Left forelimb (tissue), 1 donor: Measurements from ENCODE around the gene CPLX1.
"Not testable (repeated sequence)": the region's sequence is repeated elsewhere in the genome, so short reads cannot be mapped to it uniquely, and the experiment has no call there.

Experiments used
- DNase-seq: peaks from one replicate; pipeline ENCODE4 v3.0.0-alpha.2; 2018; ENCODE audit warnings: low spot score

Gene CPLX1

GRCh38 chr4:792626-793092 is 33.3 kb downstream of the CPLX1 start:
- no peak for DNase-seq

GRCh38 chr4:791898-792625 is 33.9 kb downstream of the CPLX1 start:
- no peak for DNase-seq

- no peak for DNase-seq
Observed at GRCh38 chr4:791252-791897, 34.6 kb downstream of the CPLX1 start.

GRCh38 chr4:790466-790820 is 35.5 kb downstream of the CPLX1 start:
- no peak for DNase-seq

- no peak for DNase-seq
Observed at GRCh38 chr4:789571-790465, 36.1 kb downstream of the CPLX1 start.

GRCh38 chr4:788636-789297 is 37.2 kb downstream of the CPLX1 start:
- no peak for DNase-seq

- DNase-seq, result no peak
Observed at GRCh38 chr4:788006-788635, 37.8 kb downstream of the CPLX1 start.

GRCh38 chr4:787561-787981 is 38.4 kb downstream of the CPLX1 start:
- no peak for DNase-seq

GRCh38 chr4:786861-787300 is 39.0 kb downstream of the CPLX1 start:
- DNase-seq, result no peak

GRCh38 chr4:786074-786741 is 39.7 kb downstream of the CPLX1 start:
- no peak for DNase-seq

- DNase-seq, result no peak
Observed at GRCh38 chr4:785332-786073, 40.4 kb downstream of the CPLX1 start.

- no peak for DNase-seq
Observed at GRCh38 chr4:784401-785331, 41.3 kb downstream of the CPLX1 start.

GRCh38 chr4:781493-782216 is 44.3 kb downstream of the CPLX1 start:
- peak; percentile 100 for DNase-seq

- no peak for DNase-seq
Observed at GRCh38 chr4:780716-781492, 45.0 kb downstream of the CPLX1 start.

GRCh38 chr4:780255-780654 is 45.7 kb downstream of the CPLX1 start:
- DNase-seq, result not testable (repeated sequence)

GRCh38 chr4:779555-779954 is 46.4 kb downstream of the CPLX1 start:
- DNase-seq, result no peak

GRCh38 chr4:777520-778262 is 48.2 kb downstream of the CPLX1 start:
- no peak for DNase-seq
